Cardiac muscle cell (in vitro differentiated cells and primary cell): ENCODE measurements around the gene HOATZ. TPM values are rescaled to one million over a fixed set of nuclear protein-coding genes. Genes with fewer than 3 reads are reported as not detected.

Source experiments
- DNase-seq, 2 donors: peaks; one replicate each; pipeline versions ENCODE4 v3.0.0 to v3.0.0-alpha.2; 2010 to 2017; ENCODE audit warnings: low read depth in 1 of 2, low spot score in 1 of 2
- H3K27ac ChIP-seq: fragments of 200-600 bp; sonication (generic); 2 replicates; pipeline ENCODE4 v1.5.1; 2016
- H3K27me3 ChIP-seq: fragments of 200-600 bp; sonication (generic); 2 replicates; pipeline ENCODE4 v1.6.0; 2016; ENCODE audit warnings: control low read depth
- H3K36me3 ChIP-seq: fragments of 200-600 bp; sonication (generic); 2 replicates; pipeline ENCODE4 v1.5.1; 2016; ENCODE audit warnings: control low read depth
- H3K4me1 ChIP-seq: fragments of 200-600 bp; sonication (generic); 2 replicates; pipeline ENCODE4 v1.8.1; 2017; ENCODE audit warnings: low read depth, mild to moderate bottlenecking, mixed run types
- H3K4me3 ChIP-seq: fragments of 200-600 bp; sonication (generic); 2 replicates; pipeline ENCODE4 v1.5.1; 2016; ENCODE audit warnings: mild to moderate bottlenecking
- H3K9me3 ChIP-seq: fragments of 200-600 bp; sonication (generic); 2 replicates; pipeline ENCODE4 v1.5.1; 2017; ENCODE audit warnings: low read depth, mild to moderate bottlenecking, control low read depth
- CTCF ChIP-seq: IDR thresholded peaks from 2 replicates; pipeline ENCODE4 v1.5.1; 2012; ENCODE audit warnings: low read depth, mild to moderate bottlenecking, low read length
- polyA plus RNA-seq: library from polyadenylated mRNA; unstranded; fragments of >200 nt; fragmentation: Nextera tagmentation; extraction: Ambion mirVana; gene quantifications from 2 replicates; pipeline ENCODE4 v1.2.1, GENCODE V29; 2016
- total RNA-seq: library from RNA; depleted of rRNA; stranded (reverse); fragments of >200 nt; gene quantifications from 2 replicates; pipeline ENCODE4 v1.2.3, GENCODE V29; 2016

The HOATZ gene
- total and polyA plus RNA-seq, 2 experiments from 2014 or later, result not detected

- Histone ChIP-seq H3K27me3 (peaks cover 9% of the 10 kb centered on the region), H3K27ac (no peak overlapping the region), H3K4me1 (no peaks in the 10 kb centered on the region), H3K9me3 (no peaks in the 10 kb centered on the region), H3K36me3 (no peaks in the 10 kb centered on the region), H3K4me3 (no peak overlapping the region)
- no peak for DNase-seq
- no peak for TF ChIP-seq CTCF
Observed at GRCh38 chr11:111490496-111490895, 24.1 kb upstream of the HOATZ start.

GRCh38 chr11:111494040-111494439 lies 20.5 kb upstream of the HOATZ start:
- Histone ChIP-seq H3K4me3 (no peak overlapping the region), H3K27me3 (peaks cover 23% of the 10 kb centered on the region), H3K4me1 (no peaks in the 10 kb centered on the region), H3K9me3 (no peaks in the 10 kb centered on the region), H3K27ac (no peak overlapping the region), H3K36me3 (no peaks in the 10 kb centered on the region)
- no peak for TF ChIP-seq CTCF
- no peak for DNase-seq

- H3K27me3 ChIP-seq, result peaks cover 16% of the 10 kb centered on the region
Observed at GRCh38 chr11:111499483-111499882, 15.1 kb upstream of the HOATZ start.

GRCh38 chr11:111500481-111500880 lies 14.1 kb upstream of the HOATZ start:
- Histone ChIP-seq H3K36me3 (no peaks in the 10 kb centered on the region), H3K9me3 (no peaks in the 10 kb centered on the region), H3K4me1 (no peaks in the 10 kb centered on the region), H3K27ac (no peak overlapping the region), H3K4me3 (no peak overlapping the region), H3K27me3 (peaks cover 19% of the 10 kb centered on the region)
- no peak for TF ChIP-seq CTCF
- no peak for DNase-seq

More at GRCh38 chr11:111499483-111499882, 15.1 kb upstream of the HOATZ start:
- DNase-seq, result no peak
- no peak for TF ChIP-seq CTCF
- Histone ChIP-seq H3K4me3 (no peak overlapping the region), H3K4me1 (no peaks in the 10 kb centered on the region), H3K27ac (no peak overlapping the region), H3K36me3 (no peaks in the 10 kb centered on the region), H3K9me3 (no peaks in the 10 kb centered on the region)

- DNase-seq, result no peak
- peaks cover 19% of the 10 kb centered on the region for H3K27me3 ChIP-seq
- no peak overlapping the region for H3K27ac ChIP-seq
- H3K36me3 ChIP-seq, result no peaks in the 10 kb centered on the region
- H3K9me3 ChIP-seq, result no peaks in the 10 kb centered on the region
- H3K4me1 ChIP-seq, result no peaks in the 10 kb centered on the region
- no peak for TF ChIP-seq CTCF
- H3K4me3 ChIP-seq, result no peak overlapping the region
Observed at GRCh38 chr11:111502611-111503010, 12.0 kb upstream of the HOATZ start.

- Histone ChIP-seq H3K4me1 (no peaks in the 10 kb centered on the region), H3K9me3 (no peaks in the 10 kb centered on the region), H3K27ac (no peak overlapping the region), H3K36me3 (no peaks in the 10 kb centered on the region), H3K4me3 (no peak overlapping the region), H3K27me3 (peaks cover 48% of the 10 kb centered on the region)
- no peak for TF ChIP-seq CTCF
- DNase-seq, result no peak
Observed at GRCh38 chr11:111510311-111510710, 4.3 kb upstream of the HOATZ start.
